Measurements from ENCODE around the gene RHBDF2. TPM values are rescaled to one million over a fixed set of nuclear protein-coding genes. Genes with fewer than 3 reads are reported as not detected.
A peak's percentile ranks its signal among the peaks of the same experiment; 100 is the strongest.

Gene RHBDF2
- total RNA-seq, result 10 to 100 TPM; 33.2 to 33.8 TPM

DNA sequence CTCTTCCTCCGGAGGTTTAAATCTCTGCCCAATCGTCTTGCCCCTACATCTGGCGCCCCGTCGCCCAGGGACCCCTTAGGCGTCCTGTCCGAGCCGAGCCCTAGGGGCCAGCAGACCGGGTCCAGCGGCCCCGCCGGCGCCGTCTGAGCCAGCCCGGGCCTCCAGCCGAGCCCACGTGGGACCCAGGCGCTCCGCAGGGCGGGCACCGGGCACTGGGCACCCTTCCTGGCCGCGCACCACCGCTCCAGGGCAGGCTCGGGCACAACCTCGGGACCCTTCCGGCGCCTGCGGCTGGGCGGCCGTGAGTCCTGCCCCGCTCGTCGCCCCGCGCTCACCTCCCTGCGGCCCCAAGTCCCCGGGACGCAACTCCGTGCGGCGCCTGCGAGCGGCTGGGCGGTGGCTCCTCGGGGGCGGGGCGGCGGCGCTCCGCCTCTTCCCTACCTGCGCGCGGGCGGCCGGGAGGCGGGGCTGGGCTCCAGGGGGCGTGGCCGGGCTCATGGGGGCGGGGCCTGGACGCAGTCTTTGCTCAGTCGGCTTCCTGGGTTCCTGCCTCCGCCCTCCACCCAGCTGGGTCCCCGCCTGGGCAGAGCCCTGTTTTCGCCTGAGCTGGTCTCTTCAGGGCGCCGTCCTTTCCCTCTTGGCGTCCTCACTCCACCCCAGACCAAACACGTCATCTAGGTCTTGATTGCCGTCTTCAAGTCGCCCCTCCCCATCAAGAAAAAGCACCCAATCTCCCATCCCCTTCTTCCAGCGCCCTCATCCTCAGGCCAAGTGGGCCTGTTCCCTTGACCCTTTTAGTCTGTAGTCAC, at the start of gene RHBDF2:
RHBDF2 (minus strand) TSS at position 406 of the 809 bp plus-strand sequence. CDS start 19,899 bp downstream, outside the sequence.
- DNase-seq, result peak; percentile 96
- Mint-ChIP-seq H3K4me3 (peak within 1 kb of the TSS; percentile 74), H3K9me3 (no peaks in the 10 kb centered on the region), H3K4me1 (peaks cover 55% of the 10 kb centered on the region), H3K27ac (peak within 1 kb of the TSS; percentile 93), H3K27me3 (no peaks in the 10 kb centered on the region), H3K36me3 (ENCODE audit: low read depth) (peaks cover 3% of the 10 kb centered on the region)
- ChIA-PET CTCF (interaction anchor here (0.5 to 7.5 kb wide), 17 partner anchors 7 to 487 kb away, joined by 3 to 46 read pairs (median 4); partner anchors contain the start of genes AANAT and UBE2O), POLR2A (interaction anchor here (0.9 to 3.4 kb wide), 9 partner anchors 9 to 116 kb away, joined by 3 to 23 read pairs (median 7); no protein-coding TSS in a partner anchor)

DNA sequence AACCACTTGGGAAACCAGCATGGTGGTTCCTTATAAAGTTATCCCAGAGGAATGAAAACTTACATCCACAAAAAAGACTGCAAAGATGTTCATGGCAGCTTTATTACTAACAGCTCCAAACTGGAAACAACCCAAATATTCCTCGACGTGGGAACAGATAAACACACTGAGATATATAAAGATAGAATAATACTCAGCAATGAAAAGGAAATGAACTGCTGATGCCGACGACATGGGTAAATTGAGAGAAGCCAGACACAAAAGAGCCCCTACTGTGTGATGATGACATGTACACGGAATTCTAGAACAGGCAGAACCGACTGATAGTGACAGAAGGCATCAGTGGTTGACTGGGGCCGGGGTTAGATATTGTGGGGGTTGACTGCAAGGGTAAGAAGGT, 48.3 kb upstream of the RHBDF2 start:
- H3K4me1 Mint-ChIP-seq, result peaks cover 9% of the 10 kb centered on the region
- DNase-seq, result no peak

DNA sequence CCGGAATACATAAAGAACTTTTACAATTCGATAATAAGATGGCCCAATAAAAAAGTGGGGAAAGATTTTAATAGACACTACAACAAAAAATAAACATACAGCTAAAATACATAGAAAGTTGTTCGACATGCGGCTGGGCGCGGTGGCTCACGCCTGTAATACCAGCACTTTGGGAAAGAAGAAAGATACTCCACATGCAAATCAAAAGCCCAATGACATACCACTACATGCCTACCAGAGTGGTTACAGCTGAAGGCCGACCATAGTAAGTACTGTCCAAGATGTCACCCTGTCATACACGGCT, 47.9 kb upstream of the RHBDF2 start:
- Mint-ChIP-seq H3K27ac (no peak overlapping the region), H3K9me3 (no peaks in the 10 kb centered on the region), H3K4me3 (no peak overlapping the region), H3K27me3 (peaks cover under 1% of the 10 kb centered on the region), H3K4me1 (peaks cover 8% of the 10 kb centered on the region), H3K36me3 (ENCODE audit: low read depth) (no peaks in the 10 kb centered on the region)
- no peak for DNase-seq
- POLR2A ChIA-PET, result interaction anchor here (0.9 to 1.0 kb wide), 2 partner anchors 9 to 12 kb away, joined by 3 read pairs; partner anchors contain the start of gene PRCD
- CTCF ChIA-PET, result interaction anchor here (0.7 to 2.8 kb wide), 4 partner anchors 9 to 88 kb away, joined by 3 to 9 read pairs (median 7); no protein-coding TSS in a partner anchor

More for the DNA sequence above, 48.3 kb upstream of the RHBDF2 start:
- POLR2A ChIA-PET, result interaction anchor here (0.9 to 1.0 kb wide), 2 partner anchors 10 to 13 kb away, joined by 3 read pairs; partner anchors contain the start of gene PRCD
- no peaks in the 10 kb centered on the region for H3K27me3 Mint-ChIP-seq
- H3K27ac Mint-ChIP-seq, result no peak overlapping the region
- no peak overlapping the region for H3K4me3 Mint-ChIP-seq
- H3K9me3 Mint-ChIP-seq, result no peaks in the 10 kb centered on the region
- H3K36me3 Mint-ChIP-seq (ENCODE audit: low read depth), result no peaks in the 10 kb centered on the region
- CTCF ChIA-PET, result interaction anchor here (2.0 to 2.8 kb wide), 3 partner anchors 8 to 74 kb away, joined by 7 to 9 read pairs (median 7); no protein-coding TSS in a partner anchor

DNA sequence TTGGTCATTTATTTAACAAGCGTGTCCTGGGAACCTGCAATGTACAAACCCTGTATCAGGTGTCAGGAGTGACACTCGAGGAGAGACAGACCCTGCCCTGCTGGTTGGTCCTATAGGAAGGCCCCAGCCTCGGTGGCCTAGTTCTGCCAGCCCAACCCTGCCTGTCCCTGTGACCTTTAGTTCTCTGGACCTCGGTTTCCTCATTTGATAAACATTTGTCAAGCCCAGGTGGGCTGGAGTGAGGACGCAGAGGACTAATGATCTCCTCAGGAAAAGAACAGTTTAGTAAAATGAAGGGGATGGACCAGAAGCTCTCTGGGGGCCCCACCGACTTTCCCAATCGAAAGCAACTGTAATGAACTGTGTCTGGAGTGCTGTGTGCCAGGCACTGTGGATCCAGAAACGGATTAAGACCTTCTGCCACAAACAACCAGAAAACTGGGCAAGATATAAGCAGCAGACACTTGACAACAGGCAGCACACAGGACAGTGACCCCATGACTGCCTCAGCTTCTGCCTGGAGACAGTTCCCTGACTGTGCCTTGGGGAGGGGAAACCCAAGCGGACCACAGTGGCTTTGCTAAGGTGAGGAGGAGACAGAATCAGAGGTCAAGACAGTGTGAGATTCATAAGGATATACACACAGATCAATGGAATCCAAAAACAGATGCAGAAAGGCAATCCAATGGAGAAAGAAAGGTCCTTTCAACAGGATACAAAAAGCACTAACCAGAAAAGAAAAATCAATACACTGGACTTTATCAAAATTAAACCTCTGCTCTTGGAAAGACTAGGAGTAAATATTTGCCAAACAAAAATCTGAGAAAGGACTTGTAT, 47.4 kb upstream of the RHBDF2 start:
- H3K36me3 Mint-ChIP-seq (ENCODE audit: low read depth), result no peaks in the 10 kb centered on the region
- no peak overlapping the region for H3K27ac Mint-ChIP-seq
- H3K4me3 Mint-ChIP-seq, result no peak overlapping the region
- no peak for DNase-seq
- CTCF ChIA-PET, result interaction anchor here (0.7 to 2.8 kb wide), 4 partner anchors 9 to 88 kb away, joined by 3 to 9 read pairs (median 7); no protein-coding TSS in a partner anchor
- POLR2A ChIA-PET, result interaction anchor here (0.9 to 1.0 kb wide), 2 partner anchors 9 to 12 kb away, joined by 3 read pairs; partner anchors contain the start of gene PRCD
- peaks cover 6% of the 10 kb centered on the region for H3K27me3 Mint-ChIP-seq
- H3K9me3 Mint-ChIP-seq, result no peaks in the 10 kb centered on the region
- H3K4me1 Mint-ChIP-seq, result peaks cover 8% of the 10 kb centered on the region

DNA sequence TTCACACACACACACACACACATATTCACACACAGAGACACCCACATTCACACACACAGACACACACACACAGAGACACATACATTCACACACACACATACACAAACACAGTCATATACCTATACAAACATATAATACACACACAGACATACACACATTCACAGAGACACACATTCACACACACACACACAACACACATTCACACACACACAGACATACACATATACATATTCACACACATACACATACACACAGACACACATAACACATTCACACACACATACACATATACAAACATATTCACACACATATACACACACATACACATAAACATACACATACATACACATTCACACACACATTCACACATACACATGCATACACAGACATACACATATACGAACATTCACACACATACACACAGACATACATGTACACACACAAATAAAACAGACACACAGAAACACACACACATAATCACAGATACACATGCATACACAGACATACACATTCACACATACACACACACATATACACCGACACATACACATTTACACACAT, 46.5 kb upstream of the RHBDF2 start:
- no peaks in the 10 kb centered on the region for H3K9me3 Mint-ChIP-seq
- ChIA-PET POLR2A (interaction anchor here (1.0 kb wide), 1 partner anchor 19 kb away, joined by 3 read pairs; no protein-coding TSS in a partner anchor), CTCF (interaction anchor here (0.8 to 2.6 kb wide), 6 partner anchors 10 to 88 kb away, joined by 3 to 19 read pairs (median 6); partner anchors contain the start of gene ST6GALNAC2)
- H3K4me3 Mint-ChIP-seq, result no peak overlapping the region
- H3K27ac Mint-ChIP-seq, result no peak overlapping the region
- peaks cover 7% of the 10 kb centered on the region for H3K27me3 Mint-ChIP-seq
- H3K4me1 Mint-ChIP-seq, result peaks cover 8% of the 10 kb centered on the region
- no peaks in the 10 kb centered on the region for H3K36me3 Mint-ChIP-seq (ENCODE audit: low read depth)
- DNase-seq, result no peak

DNA sequence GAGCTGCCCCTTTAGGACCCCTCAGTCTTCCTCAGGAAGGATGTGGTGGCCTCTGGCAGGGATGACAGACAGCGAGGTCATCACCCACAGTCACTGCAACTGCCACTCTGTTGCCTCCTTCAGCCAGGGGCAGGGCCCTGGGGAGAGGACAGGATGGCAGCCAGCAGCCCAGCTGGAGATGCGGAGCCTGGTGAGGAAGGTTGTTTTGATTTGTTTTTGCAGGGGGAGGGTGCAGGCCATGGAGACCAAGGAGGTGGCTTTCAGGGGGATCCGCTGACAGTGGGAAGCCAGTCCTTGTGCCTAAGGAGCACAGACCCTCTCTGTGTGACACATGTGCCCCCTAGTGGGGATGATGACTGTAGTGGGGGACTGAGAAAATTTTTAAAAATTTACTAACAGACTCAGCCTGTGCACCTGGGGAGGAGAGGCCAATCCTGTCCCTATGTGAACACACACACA, 46.0 kb upstream of the RHBDF2 start:
- CTCF ChIA-PET, result interaction anchor here (0.6 to 2.2 kb wide), 10 partner anchors 11 to 88 kb away, joined by 3 to 19 read pairs (median 4); partner anchors contain the start of gene ST6GALNAC2

DNA sequence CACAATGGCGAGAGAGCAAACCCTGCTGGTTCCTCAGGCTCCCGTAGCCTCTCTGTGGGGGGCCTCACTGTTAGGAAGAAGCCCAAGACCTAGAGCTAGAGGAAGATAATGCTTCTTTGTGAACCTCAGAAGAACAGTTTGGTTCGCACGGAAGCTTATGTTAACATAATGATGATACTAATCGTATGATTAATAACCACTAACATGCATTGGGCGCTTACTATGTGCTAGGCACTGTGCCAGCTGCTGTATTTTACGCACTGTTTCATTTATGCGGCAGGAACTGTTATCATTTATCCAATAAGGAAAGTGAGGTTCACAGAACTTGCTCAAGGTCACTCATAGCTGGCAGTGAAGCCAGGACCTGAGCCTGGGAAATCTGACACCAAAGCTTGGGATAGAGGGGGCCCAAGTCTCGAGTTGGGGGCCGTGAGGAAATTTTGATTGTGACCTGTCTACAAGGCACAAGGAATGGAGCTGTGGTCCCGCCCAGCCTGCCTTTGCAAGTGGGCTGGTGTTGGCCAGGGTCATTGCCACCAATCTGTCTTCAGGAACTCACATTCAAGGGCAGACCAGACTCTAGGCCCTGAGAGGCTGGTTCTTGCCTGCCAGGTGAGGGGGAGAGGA, 45.4 kb upstream of the RHBDF2 start:
- peaks cover 15% of the 10 kb centered on the region for H3K27me3 Mint-ChIP-seq
- no peak for DNase-seq
- no peak overlapping the region for H3K27ac Mint-ChIP-seq
- CTCF ChIA-PET, result interaction anchor here (0.6 to 2.2 kb wide), 10 partner anchors 10 to 87 kb away, joined by 3 to 19 read pairs (median 4); partner anchors contain the start of gene ST6GALNAC2
- no peaks in the 10 kb centered on the region for H3K36me3 Mint-ChIP-seq (ENCODE audit: low read depth)
- POLR2A ChIA-PET, result interaction anchor here (1.0 to 1.5 kb wide), 5 partner anchors 11 to 162 kb away, joined by 3 to 4 read pairs (median 4); partner anchors contain the start of gene SPHK1
- no peak overlapping the region for H3K4me3 Mint-ChIP-seq
- peaks cover 6% of the 10 kb centered on the region for H3K4me1 Mint-ChIP-seq
- no peaks in the 10 kb centered on the region for H3K9me3 Mint-ChIP-seq

More for the DNA sequence above, 46.0 kb upstream of the RHBDF2 start:
- H3K36me3 Mint-ChIP-seq (ENCODE audit: low read depth), result no peaks in the 10 kb centered on the region
- H3K27me3 Mint-ChIP-seq, result peaks cover 10% of the 10 kb centered on the region
- H3K4me3 Mint-ChIP-seq, result no peak overlapping the region
- H3K4me1 Mint-ChIP-seq, result peaks cover 8% of the 10 kb centered on the region
- no peak overlapping the region for H3K27ac Mint-ChIP-seq
- H3K9me3 Mint-ChIP-seq, result no peaks in the 10 kb centered on the region
- POLR2A ChIA-PET, result interaction anchor here (1.0 to 1.3 kb wide), 4 partner anchors 11 to 32 kb away, joined by 3 to 4 read pairs (median 4); no protein-coding TSS in a partner anchor
- DNase-seq, result peak; percentile 54

DNA sequence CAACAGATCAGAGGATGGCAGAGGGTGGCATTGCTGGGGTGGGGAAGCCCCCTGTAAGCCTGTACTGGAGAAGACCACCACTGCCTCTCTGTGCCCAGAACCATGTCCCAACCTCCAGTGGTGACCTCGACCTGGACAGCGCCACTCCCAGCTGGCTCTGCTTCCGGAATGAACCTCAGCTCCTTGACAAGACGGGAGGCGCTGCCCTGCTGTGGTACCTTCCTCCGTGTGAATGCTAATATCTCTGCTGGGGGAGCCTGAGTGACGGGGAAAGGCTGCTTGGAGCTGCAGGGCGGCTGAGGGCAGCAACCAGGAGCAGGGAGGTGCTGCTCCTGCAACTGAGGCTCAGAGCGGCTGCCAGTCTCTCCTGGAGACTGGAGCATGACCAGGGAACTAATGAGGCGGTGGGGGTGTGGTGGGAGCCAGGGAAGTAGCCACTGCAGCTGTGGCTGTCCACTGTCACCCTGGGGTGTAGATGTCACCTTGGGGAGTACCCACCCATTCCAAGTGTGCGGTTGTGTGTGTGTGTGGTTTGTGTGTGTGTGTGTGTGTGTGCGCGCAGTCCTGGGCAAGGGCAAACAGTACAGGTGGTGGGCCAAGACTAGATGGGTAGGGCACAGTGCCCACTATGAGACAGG, 44.8 kb upstream of the RHBDF2 start:
- H3K27ac Mint-ChIP-seq, result no peak overlapping the region
- H3K9me3 Mint-ChIP-seq, result no peaks in the 10 kb centered on the region
- ChIA-PET POLR2A (interaction anchor here (1.0 to 1.5 kb wide), 5 partner anchors 9 to 162 kb away, joined by 3 to 4 read pairs (median 4); partner anchors contain the start of gene SPHK1), CTCF (interaction anchor here (0.8 to 2.2 kb wide), 9 partner anchors 10 to 135 kb away, joined by 3 to 19 read pairs (median 4); partner anchors contain the start of gene ST6GALNAC2)
- no peak overlapping the region for H3K4me3 Mint-ChIP-seq
- DNase-seq, result no peak
- H3K36me3 Mint-ChIP-seq (ENCODE audit: low read depth), result no peaks in the 10 kb centered on the region
- H3K4me1 Mint-ChIP-seq, result peaks cover 3% of the 10 kb centered on the region
- H3K27me3 Mint-ChIP-seq, result peaks cover 17% of the 10 kb centered on the region

DNA sequence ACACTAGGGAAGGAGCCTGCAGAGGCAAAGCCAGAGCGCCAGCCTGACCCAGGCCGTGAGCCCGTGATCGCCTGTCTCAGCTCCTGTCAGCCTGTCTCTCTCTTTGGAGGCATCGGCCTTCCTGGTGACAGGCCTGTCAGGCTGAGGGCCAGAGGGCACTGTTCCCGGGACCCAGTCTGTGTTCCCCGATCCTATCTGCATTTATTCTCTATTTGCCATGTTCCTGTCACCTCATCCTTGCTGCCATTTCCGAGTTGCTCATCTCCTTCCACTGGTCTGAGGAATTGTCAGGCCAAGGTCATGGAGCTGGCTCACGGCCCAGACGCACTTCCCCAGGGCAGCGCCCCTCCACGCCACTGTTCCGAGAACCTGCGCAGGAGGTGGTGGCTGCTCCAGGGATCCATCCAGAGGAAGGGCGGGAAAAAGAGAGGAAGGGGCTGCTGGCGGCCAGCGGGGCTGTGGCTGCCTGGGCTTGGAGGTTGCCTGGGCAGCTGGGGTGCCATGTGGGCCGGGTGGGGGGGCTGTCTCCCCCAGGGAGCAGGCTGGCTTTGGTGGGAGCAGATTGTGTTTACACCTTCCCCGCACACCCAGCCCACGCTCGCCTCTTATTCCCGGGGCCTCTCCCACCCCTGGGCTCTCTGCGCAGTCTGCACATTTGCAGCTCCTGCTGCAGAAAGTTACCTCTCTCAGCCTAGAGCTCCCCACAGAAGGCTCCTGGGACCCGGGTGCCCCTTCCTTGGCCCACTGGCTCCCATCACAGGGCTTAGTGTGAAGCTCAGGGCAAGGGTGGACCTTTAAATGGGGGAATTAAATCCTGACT, 43.5 kb upstream of the RHBDF2 start:
- Mint-ChIP-seq H3K4me3 (no peak overlapping the region), H3K27me3 (peaks cover 17% of the 10 kb centered on the region), H3K27ac (no peak overlapping the region), H3K9me3 (no peaks in the 10 kb centered on the region), H3K36me3 (ENCODE audit: low read depth) (no peaks in the 10 kb centered on the region), H3K4me1 (no peaks in the 10 kb centered on the region)
- ChIA-PET POLR2A (interaction anchor here (1.4 to 1.6 kb wide), 3 partner anchors 11 to 161 kb away, joined by 3 to 8 read pairs (median 4); partner anchors contain the start of gene SPHK1), CTCF (interaction anchor here (0.8 to 1.1 kb wide), 3 partner anchors 21 to 136 kb away, joined by 3 to 4 read pairs (median 4); no protein-coding TSS in a partner anchor)
- DNase-seq, result no peak

DNA sequence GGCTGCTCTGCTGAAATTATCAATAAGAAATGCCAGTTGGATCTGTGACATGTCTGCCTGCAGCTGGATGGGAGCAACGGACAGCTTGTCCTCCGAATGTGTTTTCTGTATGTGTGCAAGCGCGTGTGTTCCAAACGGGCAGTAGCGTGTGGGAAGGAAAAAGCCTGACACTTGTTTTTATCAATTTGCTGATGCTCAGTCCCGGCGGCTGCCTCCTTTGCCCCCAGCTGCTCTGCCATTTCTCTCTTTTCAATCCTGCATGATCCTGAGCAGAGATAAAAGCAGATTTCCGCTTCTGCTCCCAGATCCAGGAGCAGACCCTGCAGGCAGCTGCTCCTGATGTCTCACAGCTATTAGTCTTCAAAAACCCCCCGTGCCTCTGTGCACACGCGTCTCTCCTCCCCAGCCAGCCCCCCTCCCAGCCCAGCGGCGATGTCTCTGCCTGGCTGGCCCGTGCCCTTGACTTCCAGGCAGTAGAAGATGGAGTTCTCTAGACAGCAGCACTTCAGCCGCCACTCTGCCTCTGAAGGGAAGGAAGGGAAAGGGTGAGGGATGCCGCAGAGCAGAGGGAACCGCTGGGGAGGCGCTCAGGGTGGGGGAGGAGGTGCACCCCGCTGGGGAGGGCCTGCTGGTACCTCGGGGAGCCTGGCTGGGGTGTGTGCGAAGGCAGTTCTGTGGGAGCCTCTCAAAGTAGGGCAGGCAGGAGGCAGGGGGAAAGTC, 42.8 kb upstream of the RHBDF2 start:
- Mint-ChIP-seq H3K4me3 (no peak overlapping the region), H3K27ac (no peak overlapping the region), H3K36me3 (ENCODE audit: low read depth) (no peaks in the 10 kb centered on the region), H3K9me3 (no peaks in the 10 kb centered on the region), H3K4me1 (no peaks in the 10 kb centered on the region), H3K27me3 (peaks cover 25% of the 10 kb centered on the region)
- DNase-seq, result no peak
- ChIA-PET POLR2A (interaction anchor here (1.6 kb wide), 1 partner anchor 14 kb away, joined by 8 read pairs; no protein-coding TSS in a partner anchor), CTCF (interaction anchor here (0.9 to 1.3 kb wide), 3 partner anchors 14 to 58 kb away, joined by 3 to 5 read pairs (median 4); no protein-coding TSS in a partner anchor)
